Right lobe of liver (tissue), 4 donors: ENCODE measurements around the gene CRLF3.
"Not testable (repeated sequence)": the region's sequence is repeated elsewhere in the genome, so short reads cannot be mapped to it uniquely, and the experiment has no call there.

Experiments
- CTCF ChIP-seq, 4 donors: fragments of 200-600 bp in 3 of 4; fragments of 450-650 bp in 1 of 4; IDR thresholded peaks; one replicate each; pipeline versions ENCODE4 v1.5.1 to v1.8.0; 2016 to 2022; ENCODE audit warnings: antibody characterized with exemption in 4 of 4, mild to moderate bottlenecking in 2 of 4
- POLR2A ChIP-seq: fragments of 450-650 bp; IDR thresholded peaks from one replicate; pipeline ENCODE4 v1.6.1; 2017; ENCODE audit warnings: antibody characterized with exemption, mild to moderate bottlenecking
- donor health status: DM: no; HTN: no; CAD: no.
- donor health status: DM: no; HTN: no; CAD: no.
- donor health status: DM: no; HTN: yes; CAD: no.

- not testable (repeated sequence) for TF ChIP-seq CTCF (IDR thresholded peaks at IDR 0.05); POLR2A
These were observed 81.8 kb downstream of the CRLF3 start for GRCh38 chr17:30742669-30743068.
